Measurements from ENCODE around the gene FBXO5. TPM values are rescaled to one million over a fixed set of nuclear protein-coding genes. Genes with fewer than 3 reads are reported as not detected.

FBXO5 gene
- total and polyA plus RNA-seq, 9 of the 15 experiments (the other 6 are each of a cell fraction or from before 2014, with no cell fraction given), result 17.8 to 89.3 (median 62.9) TPM

- TF ChIP-seq, protein P1, sequence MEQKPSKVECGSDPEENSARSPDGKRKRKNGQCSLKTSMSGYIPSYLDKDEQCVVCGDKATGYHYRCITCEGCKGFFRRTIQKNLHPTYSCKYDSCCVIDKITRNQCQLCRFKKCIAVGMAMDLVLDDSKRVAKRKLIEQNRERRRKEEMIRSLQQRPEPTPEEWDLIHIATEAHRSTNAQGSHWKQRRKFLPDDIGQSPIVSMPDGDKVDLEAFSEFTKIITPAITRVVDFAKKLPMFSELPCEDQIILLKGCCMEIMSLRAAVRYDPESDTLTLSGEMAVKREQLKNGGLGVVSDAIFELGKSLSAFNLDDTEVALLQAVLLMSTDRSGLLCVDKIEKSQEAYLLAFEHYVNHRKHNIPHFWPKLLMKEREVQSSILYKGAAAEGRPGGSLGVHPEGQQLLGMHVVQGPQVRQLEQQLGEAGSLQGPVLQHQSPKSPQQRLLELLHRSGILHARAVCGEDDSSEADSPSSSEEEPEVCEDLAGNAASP (IDR thresholded peaks at IDR 0.05), result no peak
- no peak for TF ChIP-seq HDGF (IDR thresholded peaks at IDR 0.05)
- TF ChIP-seq HDAC2 (IDR thresholded peaks at IDR 0.05), result peak; percentile 80
- no peak for TF ChIP-seq SREBF1 (IDR thresholded peaks at IDR 0.05; ENCODE audit: borderline replicate concordance, low read depth, low read length)
- no peak for TF ChIP-seq MEF2A (IDR thresholded peaks at IDR 0.05; ENCODE audit: control insufficient read depth, low read depth, low read length)
- TF ChIP-seq, protein P2, sequence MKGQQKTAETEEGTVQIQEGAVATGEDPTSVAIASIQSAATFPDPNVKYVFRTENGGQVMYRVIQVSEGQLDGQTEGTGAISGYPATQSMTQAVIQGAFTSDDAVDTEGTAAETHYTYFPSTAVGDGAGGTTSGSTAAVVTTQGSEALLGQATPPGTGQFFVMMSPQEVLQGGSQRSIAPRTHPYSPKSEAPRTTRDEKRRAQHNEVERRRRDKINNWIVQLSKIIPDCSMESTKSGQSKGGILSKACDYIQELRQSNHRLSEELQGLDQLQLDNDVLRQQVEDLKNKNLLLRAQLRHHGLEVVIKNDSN (CRISPR knock-in tag; IDR thresholded peaks at IDR 0.05), result no peak
- TF ChIP-seq, protein P3, sequence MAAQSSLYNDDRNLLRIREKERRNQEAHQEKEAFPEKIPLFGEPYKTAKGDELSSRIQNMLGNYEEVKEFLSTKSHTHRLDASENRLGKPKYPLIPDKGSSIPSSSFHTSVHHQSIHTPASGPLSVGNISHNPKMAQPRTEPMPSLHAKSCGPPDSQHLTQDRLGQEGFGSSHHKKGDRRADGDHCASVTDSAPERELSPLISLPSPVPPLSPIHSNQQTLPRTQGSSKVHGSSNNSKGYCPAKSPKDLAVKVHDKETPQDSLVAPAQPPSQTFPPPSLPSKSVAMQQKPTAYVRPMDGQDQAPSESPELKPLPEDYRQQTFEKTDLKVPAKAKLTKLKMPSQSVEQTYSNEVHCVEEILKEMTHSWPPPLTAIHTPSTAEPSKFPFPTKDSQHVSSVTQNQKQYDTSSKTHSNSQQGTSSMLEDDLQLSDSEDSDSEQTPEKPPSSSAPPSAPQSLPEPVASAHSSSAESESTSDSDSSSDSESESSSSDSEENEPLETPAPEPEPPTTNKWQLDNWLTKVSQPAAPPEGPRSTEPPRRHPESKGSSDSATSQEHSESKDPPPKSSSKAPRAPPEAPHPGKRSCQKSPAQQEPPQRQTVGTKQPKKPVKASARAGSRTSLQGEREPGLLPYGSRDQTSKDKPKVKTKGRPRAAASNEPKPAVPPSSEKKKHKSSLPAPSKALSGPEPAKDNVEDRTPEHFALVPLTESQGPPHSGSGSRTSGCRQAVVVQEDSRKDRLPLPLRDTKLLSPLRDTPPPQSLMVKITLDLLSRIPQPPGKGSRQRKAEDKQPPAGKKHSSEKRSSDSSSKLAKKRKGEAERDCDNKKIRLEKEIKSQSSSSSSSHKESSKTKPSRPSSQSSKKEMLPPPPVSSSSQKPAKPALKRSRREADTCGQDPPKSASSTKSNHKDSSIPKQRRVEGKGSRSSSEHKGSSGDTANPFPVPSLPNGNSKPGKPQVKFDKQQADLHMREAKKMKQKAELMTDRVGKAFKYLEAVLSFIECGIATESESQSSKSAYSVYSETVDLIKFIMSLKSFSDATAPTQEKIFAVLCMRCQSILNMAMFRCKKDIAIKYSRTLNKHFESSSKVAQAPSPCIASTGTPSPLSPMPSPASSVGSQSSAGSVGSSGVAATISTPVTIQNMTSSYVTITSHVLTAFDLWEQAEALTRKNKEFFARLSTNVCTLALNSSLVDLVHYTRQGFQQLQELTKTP (IDR thresholded peaks at IDR 0.05; ENCODE audit: low read depth in 1 of 2, partially characterized antibody in 2 of 2), result peak in 1 of 2 experiments; percentile 54
- TF ChIP-seq KDM4B (IDR thresholded peaks at IDR 0.05; ENCODE audit: borderline replicate concordance in 2 of 2, low read depth in 1 of 2), result no peak
- TF ChIP-seq, protein P4, sequence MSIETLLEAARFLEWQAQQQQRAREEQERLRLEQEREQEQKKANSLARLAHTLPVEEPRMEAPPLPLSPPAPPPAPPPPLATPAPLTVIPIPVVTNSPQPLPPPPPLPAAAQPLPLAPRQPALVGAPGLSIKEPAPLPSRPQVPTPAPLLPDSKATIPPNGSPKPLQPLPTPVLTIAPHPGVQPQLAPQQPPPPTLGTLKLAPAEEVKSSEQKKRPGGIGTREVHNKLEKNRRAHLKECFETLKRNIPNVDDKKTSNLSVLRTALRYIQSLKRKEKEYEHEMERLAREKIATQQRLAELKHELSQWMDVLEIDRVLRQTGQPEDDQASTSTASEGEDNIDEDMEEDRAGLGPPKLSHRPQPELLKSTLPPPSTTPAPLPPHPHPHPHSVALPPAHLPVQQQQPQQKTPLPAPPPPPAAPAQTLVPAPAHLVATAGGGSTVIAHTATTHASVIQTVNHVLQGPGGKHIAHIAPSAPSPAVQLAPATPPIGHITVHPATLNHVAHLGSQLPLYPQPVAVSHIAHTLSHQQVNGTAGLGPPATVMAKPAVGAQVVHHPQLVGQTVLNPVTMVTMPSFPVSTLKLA (conservative IDR thresholded peaks at IDR 0.05), result peak; percentile 62 to 79
- TF ChIP-seq ARID4B (CRISPR knock-in tag; IDR thresholded peaks at IDR 0.05), result no peak
- TF ChIP-seq IRF1 (CRISPR knock-in tag; IDR thresholded peaks at IDR 0.05; ENCODE audit: borderline replicate concordance), result no peak
Measured at GRCh38 chr6:153002613-153003365, 19.9 kb upstream of the FBXO5 start, which contains the start of gene MTRF1L (continued).
